OCI-LY1 (cell line): Measurements from ENCODE around the gene MED15.

Experiments used
- H2AFZ ChIP-seq: fragments of 200-600 bp; sonication (generic), shearing (Covaris generic); 2 replicates; pipeline ENCODE4 v1.6.0; 2014; ENCODE audit warnings: antibody characterized with exemption, mild to moderate bottlenecking, low read length
- H3F3A ChIP-seq: fragments of 200-600 bp; sonication (generic), shearing (Covaris generic); 2 replicates; pipeline ENCODE4 v1.6.0; 2014; ENCODE audit warnings: mild to moderate bottlenecking, antibody characterized with exemption, low read length, moderate library complexity; ENCODE audit not compliant: insufficient read depth
- H3K27ac ChIP-seq: fragments of 200-600 bp; sonication (generic); 2 replicates; pipeline ENCODE4 v1.5.1; 2014; ENCODE audit warnings: low read length, mixed run types, mild to moderate bottlenecking, low read depth; ENCODE audit not compliant: poor library complexity, severe bottlenecking
- H3K27me3 ChIP-seq: fragments of 200-600 bp; sonication (generic); 2 replicates; pipeline ENCODE4 v1.6.0; 2014; ENCODE audit warnings: antibody characterized with exemption, mild to moderate bottlenecking, low read length, moderate library complexity; ENCODE audit not compliant: insufficient read depth
- H3K36me3 ChIP-seq: fragments of 200-600 bp; sonication (generic); 2 replicates; pipeline ENCODE4 v1.6.1; 2014; ENCODE audit warnings: mild to moderate bottlenecking, antibody characterized with exemption, low read length, moderate library complexity, mixed read lengths; ENCODE audit not compliant: insufficient read depth
- H3K4me1 ChIP-seq: fragments of 200-600 bp; sonication (generic); 2 replicates; pipeline ENCODE4 v1.5.1; 2014; ENCODE audit warnings: mild to moderate bottlenecking, low read length, moderate library complexity; ENCODE audit not compliant: insufficient read depth, severe bottlenecking
- H3K4me2 ChIP-seq: fragments of 200-600 bp; sonication (generic), shearing (Covaris generic); 2 replicates; pipeline ENCODE4 v1.6.1; 2014; ENCODE audit warnings: low read length
- H3K4me3 ChIP-seq: fragments of 200-600 bp; sonication (generic); 2 replicates; pipeline ENCODE4 v1.5.1; 2014; ENCODE audit warnings: low read length, low read depth, mild to moderate bottlenecking, mixed read lengths; ENCODE audit not compliant: poor library complexity, severe bottlenecking
- H3K79me2 ChIP-seq: fragments of 200-600 bp; shearing (Covaris generic); 2 replicates; pipeline ENCODE4 v1.6.1; 2016; ENCODE audit warnings: mixed run types, low read length, mixed read lengths; ENCODE audit not compliant: insufficient read depth
- H3K9ac ChIP-seq: fragments of 200-600 bp; sonication (generic), shearing (Covaris generic); 2 replicates; pipeline ENCODE4 v1.6.1; 2014; ENCODE audit warnings: mild to moderate bottlenecking, low read length, mixed read lengths
- H3K9me2 ChIP-seq: fragments of 200-600 bp; sonication (generic), shearing (Covaris generic); 2 replicates; pipeline ENCODE4 v1.6.1; 2014; ENCODE audit warnings: low read depth, mild to moderate bottlenecking, low read length, mixed read lengths
- H3K9me3 ChIP-seq: fragments of 200-600 bp; shearing (Covaris generic); 2 replicates; pipeline ENCODE4 v1.6.1; 2014; ENCODE audit warnings: low read length, mixed read lengths
- H4K20me1 ChIP-seq: fragments of 200-600 bp; sonication (generic), shearing (Covaris generic); 2 replicates; pipeline ENCODE4 v1.6.0; 2016; ENCODE audit warnings: mild to moderate bottlenecking, low read length; ENCODE audit not compliant: insufficient read depth
- CTCF ChIP-seq: fragments of 200-600 bp; sonication (generic), shearing (Covaris generic); IDR thresholded peaks from 2 replicates; pipeline ENCODE4 v1.5.1; 2017; ENCODE audit warnings: mild to moderate bottlenecking, antibody characterized with exemption, low read length, moderate library complexity, mixed read lengths
- EZH2 ChIP-seq: fragments of 200-600 bp; sonication (generic), shearing (Covaris generic); IDR thresholded peaks from 2 replicates; pipeline ENCODE4 v1.8.0; 2017; ENCODE audit warnings: borderline replicate concordance, mixed run types, mild to moderate bottlenecking, antibody characterized with exemption, low read length, moderate library complexity, mixed read lengths

The MED15 gene

GRCh38 chr22:20615021-20615420 lies 107.6 kb downstream of the MED15 start:
- H3K9ac ChIP-seq, result no peak overlapping the region
- H3K27ac ChIP-seq, result no peak overlapping the region
- H2AFZ ChIP-seq, result no peak overlapping the region
- H3K27me3 ChIP-seq, result peaks cover 3% of the 10 kb centered on the region; the same call in 1 of the 2 replicates
- H3K4me2 ChIP-seq, result no peak overlapping the region
- H3K9me3 ChIP-seq, result no peaks in the 10 kb centered on the region
- H3K36me3 ChIP-seq, result no peaks in the 10 kb centered on the region
- no peaks in the 10 kb centered on the region for H3F3A ChIP-seq
- H3K9me2 ChIP-seq, result no peaks in the 10 kb centered on the region
- H3K4me3 ChIP-seq, result no peak overlapping the region
- H3K4me1 ChIP-seq, result no peaks in the 10 kb centered on the region
- TF ChIP-seq EZH2, result no peak
- no peak for TF ChIP-seq CTCF
- H4K20me1 ChIP-seq, result no peaks in the 10 kb centered on the region
- H3K79me2 ChIP-seq, result no peaks in the 10 kb centered on the region

GRCh38 chr22:20615533-20616450 lies 108.4 kb downstream of the MED15 start:
- H3K4me2 ChIP-seq, result no peak overlapping the region
- H3K4me1 ChIP-seq, result no peaks in the 10 kb centered on the region
- H3K79me2 ChIP-seq, result no peaks in the 10 kb centered on the region
- no peak overlapping the region for H3K4me3 ChIP-seq
- no peak overlapping the region for H2AFZ ChIP-seq
- H3F3A ChIP-seq, result no peaks in the 10 kb centered on the region
- H3K27ac ChIP-seq, result no peak overlapping the region
- no peaks in the 10 kb centered on the region for H3K9me3 ChIP-seq
- no peaks in the 10 kb centered on the region for H4K20me1 ChIP-seq
- H3K9ac ChIP-seq, result no peak overlapping the region
- no peaks in the 10 kb centered on the region for H3K36me3 ChIP-seq
- peaks cover 3% of the 10 kb centered on the region; the same call in 1 of the 2 replicates for H3K27me3 ChIP-seq
- H3K9me2 ChIP-seq, result no peaks in the 10 kb centered on the region
- TF ChIP-seq EZH2, result no peak
- TF ChIP-seq CTCF, result no peak

- no peak overlapping the region for H3K4me2 ChIP-seq
- H3K79me2 ChIP-seq, result no peaks in the 10 kb centered on the region
- H3K27ac ChIP-seq, result no peak overlapping the region
- H2AFZ ChIP-seq, result no peak overlapping the region
- no peaks in the 10 kb centered on the region for H4K20me1 ChIP-seq
- H3K9me3 ChIP-seq, result no peaks in the 10 kb centered on the region
- no peaks in the 10 kb centered on the region for H3K4me1 ChIP-seq
- H3K4me3 ChIP-seq, result no peak overlapping the region
- TF ChIP-seq CTCF (no peak), EZH2 (no peak)
- H3K9ac ChIP-seq, result no peak overlapping the region
- no peaks in the 10 kb centered on the region for H3F3A ChIP-seq
- peaks cover 3% of the 10 kb centered on the region; the same call in 1 of the 2 replicates for H3K27me3 ChIP-seq
- H3K9me2 ChIP-seq, result no peaks in the 10 kb centered on the region
- H3K36me3 ChIP-seq, result no peaks in the 10 kb centered on the region
These were observed 109.1 kb downstream of the MED15 start for GRCh38 chr22:20616451-20617043.
